H1 (cell line): Measurements from ENCODE around the gene TBCD. TPM values are rescaled to one million over a fixed set of nuclear protein-coding genes. Genes with fewer than 3 reads are reported as not detected.

ENCODE experiments used
- CTCF ChIA-PET: fragments of 300-600 bp; sonication (Branson Sonifier 250); formaldehyde crosslinking; loops from one replicate; lab custom pipeline; 2021; ENCODE audit not compliant: partially characterized antibody; lab: Charles Lee
- POLR2A ChIA-PET: fragments of 300-600 bp; sonication (Branson Sonifier 250); formaldehyde crosslinking; loops from one replicate; lab custom pipeline; 2021; ENCODE audit warnings: inconsistent platforms; ENCODE audit not compliant: partially characterized antibody; lab: Charles Lee
- DNase-seq, 2 experiments: peaks; one replicate each; pipeline versions ENCODE4 v3.0.0 to v3.0.0-alpha.2; 2010 to 2022; ENCODE audit warnings: low spot score in 2 of 2, low read depth in 1 of 2, mixed read lengths in 1 of 2
- FAIRE-seq: peaks from 2 replicates; lab custom pipeline; 2011; peaks lifted over from hg19 to GRCh38; lab: Jason Lieb, UNC
- H2AFZ ChIP-seq: 2 replicates; pipeline ENCODE4 v1.8.1; 2012; ENCODE audit warnings: low read length, inconsistent platforms
- H2AK5ac ChIP-seq: 2 replicates; pipeline ENCODE4 v1.6.1; 2013; ENCODE audit warnings: low read depth, low read length
- H2BK120ac ChIP-seq: replicated peaks from 2 replicates; pipeline ENCODE3; 2013; ENCODE audit warnings: low read depth, low read length, inconsistent platforms
- H2BK12ac ChIP-seq: 2 replicates; pipeline ENCODE4 v1.6.1; 2013; ENCODE audit warnings: low read depth, low read length
- H2BK15ac ChIP-seq: 2 replicates; pipeline ENCODE4 v1.6.1; 2013; ENCODE audit warnings: low read length
- H2BK20ac ChIP-seq: 2 replicates; pipeline ENCODE4 v1.6.1; 2013; ENCODE audit warnings: low read length
- H2BK5ac ChIP-seq: 2 replicates; pipeline ENCODE4 v1.6.1; 2013; ENCODE audit warnings: low read depth, low read length
- H3K14ac ChIP-seq: 2 replicates; pipeline ENCODE4 v1.6.1; 2013; ENCODE audit warnings: inconsistent platforms; ENCODE audit not compliant: insufficient read length
- H3K18ac ChIP-seq: 2 replicates; pipeline ENCODE4 v1.6.1; 2013; ENCODE audit warnings: low read length; ENCODE audit errors: extremely low read depth
- H3K23ac ChIP-seq: 2 replicates; pipeline ENCODE4 v1.6.1; 2013; ENCODE audit warnings: inconsistent platforms; ENCODE audit not compliant: insufficient read length
- H3K23me2 ChIP-seq: 2 replicates; pipeline ENCODE4 v1.6.1; 2013; ENCODE audit warnings: low read depth, low read length
- H3K27ac ChIP-seq: 2 replicates; pipeline ENCODE4 v1.6.1; 2011; ENCODE audit warnings: low read depth, low read length, inconsistent platforms
- H3K27me3 ChIP-seq, 4 experiments: replicated peaks in 1 of 4; 1 replicate in 1 of 4; 2 replicates in 3 of 4; pipeline versions ENCODE4 v1.6.1 to v1.8.1; 2011 to 2013; ENCODE audit warnings: low read length in 3 of 4, mild to moderate bottlenecking in 3 of 4, inconsistent platforms in 2 of 4, mixed read lengths in 2 of 4, moderate library complexity in 1 of 4; ENCODE audit not compliant: control insufficient read depth in 3 of 4, insufficient read depth in 3 of 4; ENCODE audit errors: extremely low read depth in 1 of 4
- H3K36me3 ChIP-seq, 4 experiments: 2 replicates each; pipeline versions ENCODE4 v1.6.1 to v1.8.1; 2011 to 2013; ENCODE audit warnings: mild to moderate bottlenecking in 4 of 4, low read length in 3 of 4, moderate library complexity in 2 of 4, control low read depth in 1 of 4, inconsistent platforms in 1 of 4; ENCODE audit not compliant: insufficient read depth in 4 of 4, control insufficient read depth in 2 of 4
- H3K4ac ChIP-seq: replicated peaks from 2 replicates; pipeline ENCODE3; 2013; ENCODE audit warnings: low read length, low read depth, mixed read lengths, inconsistent platforms; ENCODE audit not compliant: insufficient read length
- H3K4me1 ChIP-seq, 4 experiments: replicated peaks in 1 of 4; 1 replicate in 1 of 4; 2 replicates in 3 of 4; pipeline versions ENCODE4 v1.6.1 to v1.8.1; 2011 to 2013; ENCODE audit warnings: low read length in 3 of 4, inconsistent platforms in 2 of 4, mixed read lengths in 1 of 4; ENCODE audit not compliant: insufficient read depth in 4 of 4, control insufficient read depth in 3 of 4
- H3K4me2 ChIP-seq, 2 experiments: 2 replicates each; pipeline versions ENCODE4 v1.6.1 to v1.8.1; 2011 to 2013; ENCODE audit warnings: low read depth in 2 of 2, low read length in 2 of 2, control low read depth in 1 of 2, inconsistent platforms in 1 of 2, mild to moderate bottlenecking in 1 of 2; ENCODE audit not compliant: insufficient read depth in 1 of 2
- H3K4me3 ChIP-seq, 4 experiments: fragments of 200-600, 300-600 bp in 1 of 4; sonication (generic), shearing (Covaris generic), sonication (Bioruptor Twin) in 1 of 4; 2 replicates each; pipeline versions ENCODE4 v1.5.1 to v1.8.1; 2011 to 2016; ENCODE audit warnings: low read length in 4 of 4, low read depth in 3 of 4, control low read depth in 2 of 4, inconsistent platforms in 2 of 4, mild to moderate bottlenecking in 2 of 4, mixed read lengths in 1 of 4, moderate library complexity in 1 of 4; ENCODE audit not compliant: insufficient read depth in 2 of 4; ENCODE audit errors: extremely low read depth in 1 of 4
- H3K56ac ChIP-seq: replicated peaks from 2 replicates; pipeline ENCODE3; 2013; ENCODE audit warnings: low read depth, mild to moderate bottlenecking, mixed read lengths, low read length, inconsistent platforms; ENCODE audit not compliant: insufficient read length
- H3K79me1 ChIP-seq: 2 replicates; pipeline ENCODE4 v1.6.1; 2013; ENCODE audit warnings: low read depth, low read length, control low read depth
- H3K79me2 ChIP-seq, 2 experiments: 2 replicates each; pipeline versions ENCODE4 v1.6.1 to v1.8.1; 2012 to 2013; ENCODE audit warnings: low read length in 2 of 2, mild to moderate bottlenecking in 2 of 2, inconsistent platforms in 1 of 2; ENCODE audit not compliant: insufficient read depth in 2 of 2, control insufficient read depth in 1 of 2
- H3K9ac ChIP-seq, 4 experiments: replicated peaks in 1 of 4; 1 replicate in 1 of 4; 2 replicates in 3 of 4; pipeline versions ENCODE4 v1.6.1 to v1.8.1; 2011 to 2013; ENCODE audit warnings: low read depth in 3 of 4, low read length in 3 of 4, control low read depth in 2 of 4, mild to moderate bottlenecking in 2 of 4, moderate library complexity in 2 of 4, inconsistent platforms in 1 of 4; ENCODE audit errors: extremely low read depth in 1 of 4
- H3K9me3 ChIP-seq, 2 experiments: 2 replicates each; pipeline versions ENCODE4 v1.6.1 to v1.8.1; 2012 to 2013; ENCODE audit warnings: mild to moderate bottlenecking in 2 of 2, moderate library complexity in 2 of 2, control low read depth in 1 of 2, inconsistent platforms in 1 of 2, low read depth in 1 of 2, low read length in 1 of 2, mixed read lengths in 1 of 2; ENCODE audit not compliant: insufficient read depth in 2 of 2
- H4K20me1 ChIP-seq, 2 experiments: replicated peaks in 1 of 2; 2 replicates each; pipeline versions ENCODE3 to v1.8.1; 2011 to 2013; ENCODE audit warnings: inconsistent platforms in 2 of 2, low read length in 2 of 2, mild to moderate bottlenecking in 1 of 2; ENCODE audit not compliant: insufficient read depth in 2 of 2, control insufficient read depth in 1 of 2
- H4K5ac ChIP-seq: 2 replicates; pipeline ENCODE4 v1.6.1; 2013; ENCODE audit warnings: low read length, low read depth, mixed read lengths, inconsistent platforms; ENCODE audit not compliant: insufficient read length
- H4K8ac ChIP-seq: 2 replicates; pipeline ENCODE4 v1.8.0; 2013; ENCODE audit warnings: mild to moderate bottlenecking, moderate library complexity, low read length, inconsistent platforms; ENCODE audit not compliant: insufficient read depth; ENCODE audit errors: extremely low read depth
- H4K91ac ChIP-seq: replicated peaks from 2 replicates; pipeline ENCODE3; 2013; ENCODE audit warnings: low read length, mixed read lengths, inconsistent platforms; ENCODE audit not compliant: insufficient read length
- ATF3 ChIP-seq: IDR thresholded peaks from 2 replicates; pipeline ENCODE4 v1.6.1; 2011; ENCODE audit warnings: low read depth, mild to moderate bottlenecking, low read length; ENCODE audit not compliant: insufficient read depth
- BACH1 ChIP-seq: IDR thresholded peaks from 2 replicates; pipeline ENCODE4 v1.6.1; 2012; ENCODE audit warnings: low read length, improper control_type of control experiment
- BRCA1 ChIP-seq: IDR thresholded peaks from 2 replicates; pipeline ENCODE4 v1.6.1; 2012; ENCODE audit warnings: low read depth, low read length, improper control_type of control experiment
- CBX5 ChIP-seq: fragments of 300-800, 300-1000 bp; sonication (generic); IDR thresholded peaks from 2 replicates; pipeline ENCODE4 v1.7.1; 2016; ENCODE audit warnings: antibody characterized with exemption, low read length, low read depth
- CBX8 ChIP-seq: fragments of 300-800, 300-1000 bp; sonication (generic); IDR thresholded peaks from 2 replicates; pipeline ENCODE4 v1.7.1; 2016; ENCODE audit warnings: low read depth, low read length, borderline replicate concordance
- GABPA ChIP-seq: IDR thresholded peaks from 2 replicates; pipeline ENCODE4 v1.6.1; 2011; ENCODE audit warnings: mild to moderate bottlenecking, low read length, moderate library complexity, borderline replicate concordance; ENCODE audit not compliant: insufficient read depth
- HDAC2 ChIP-seq, 2 experiments: fragments of 300-600 bp in 1 of 2; sonication (generic) in 1 of 2; IDR thresholded peaks; 2 replicates each; pipeline ENCODE4 v1.6.1; 2011 to 2012; ENCODE audit warnings: low read depth in 2 of 2, low read length in 2 of 2, mild to moderate bottlenecking in 2 of 2, moderate library complexity in 2 of 2, borderline replicate concordance in 1 of 2, inconsistent platforms in 1 of 2
- SAP30 ChIP-seq: fragments of 300-600 bp; sonication (generic); IDR thresholded peaks from 2 replicates; pipeline ENCODE4 v1.7.1; 2012; ENCODE audit warnings: low read length, moderate library complexity, mild to moderate bottlenecking, inconsistent platforms; ENCODE audit not compliant: insufficient read depth, insufficient replicate concordance
- SIN3A ChIP-seq, 2 experiments: IDR thresholded peaks in 1 of 2; conservative IDR thresholded peaks in 1 of 2; 2 replicates each; pipeline ENCODE4 v1.6.1; 2011 to 2012; ENCODE audit warnings: low read length in 2 of 2, improper control_type of control experiment in 1 of 2, low read depth in 1 of 2, mild to moderate bottlenecking in 1 of 2
- SRF ChIP-seq: IDR thresholded peaks from 2 replicates; pipeline ENCODE4 v1.6.1; 2011; ENCODE audit warnings: mild to moderate bottlenecking, low read depth, low read length, moderate library complexity
- TEAD4 ChIP-seq: IDR thresholded peaks from 2 replicates; pipeline ENCODE4 v1.6.1; 2012; ENCODE audit warnings: low read depth, low read length, inconsistent platforms, mixed read lengths
- WGBS, 2 experiments: shearing (Covaris generic) in 1 of 2; methylation state at CpG; one replicate each; pipeline versions ENCODE4 v1.1.6 to v1.1.7; 2013 to 2015; ENCODE audit warnings: low lambda C conversion rate in 2 of 2, mixed read lengths in 2 of 2, inconsistent platforms in 1 of 2, low coverage in 1 of 2, missing lambda C conversion rate in 1 of 2; ENCODE audit not compliant: insufficient replicate concordance in 2 of 2, insufficient coverage in 1 of 2, insufficient read length in 1 of 2; ENCODE audit errors: extremely low coverage in 1 of 2, missing lambda C conversion rate in 1 of 2; 5-methylcytosine and 5-hydroxymethylcytosine counted together
- polyA plus RNA-seq, 7 experiments: library from polyadenylated mRNA; depleted of rRNA in 3 of 7; stranded (reverse) in 5 of 7; unstranded in 2 of 7; fragments of >200 nt in 5 of 7; fragments of 200-250 nt in 2 of 7; gene quantifications; 1 replicate in 5 of 7; 2 replicates in 1 of 7; 4 replicates in 1 of 7; pipeline versions ENCODE4 v1.2.1 to v1.2.3, GENCODE V29; 2011 to 2013; ENCODE audit warnings: missing spikeins in 2 of 7, mixed read lengths in 2 of 7
- total RNA-seq: library from RNA; stranded (reverse); fragmentation: NEBNext Ultra II Directional; extraction: Animal tissue kit (Norgen Biotek cat#: 25700); gene quantifications from 2 replicates; pipeline ENCODE4 v1.2.1, GENCODE V29; 2021

The TBCD gene
- total and polyA plus RNA-seq, 2 of the 8 experiments (the other 6 are each of a cell fraction or from before 2014, with no cell fraction given): 118 to 162 TPM

- no peaks in the 10 kb centered on the region; the same call in 1 of the 2 replicates for H3K79me1 ChIP-seq
- no peaks in the 10 kb centered on the region for H3K79me2 ChIP-seq
- H4K20me1 ChIP-seq: peaks cover 0 to 8% of the 10 kb centered on the region in 2 experiments
- H3K56ac ChIP-seq: no peak overlapping the region
- no peak overlapping the region for H4K8ac ChIP-seq
- H2BK15ac ChIP-seq: no peak overlapping the region
- no peaks in the 10 kb centered on the region for H3K9me3 ChIP-seq
- H2BK5ac ChIP-seq: no peak overlapping the region
- no peak overlapping the region for H3K4me2 ChIP-seq
- no peak overlapping the region for H2BK12ac ChIP-seq
- no peaks in the 10 kb centered on the region for H3K4me1 ChIP-seq
- H3K23ac ChIP-seq: no peak overlapping the region
- H4K5ac ChIP-seq: no peak overlapping the region
- no peak overlapping the region for H2BK20ac ChIP-seq
- ChIA-PET CTCF (interaction anchor here (0.7 to 2.9 kb wide), 5 partner anchors 11 to 148 kb away, joined by 3 to 12 read pairs (median 5); no protein-coding TSS in a partner anchor), POLR2A (no interaction called here)
- no peak overlapping the region for H4K91ac ChIP-seq
- no peak overlapping the region for H3K4me3 ChIP-seq
- no peaks in the 10 kb centered on the region for H3K23me2 ChIP-seq
- H3K27ac ChIP-seq: no peak overlapping the region
- no peak overlapping the region for H3K9ac ChIP-seq
- H3K4ac ChIP-seq: no peak overlapping the region
- no peak overlapping the region for H3K14ac ChIP-seq
- no peak for DNase-seq
- peaks cover 7 to 57% (median 39%) of the 10 kb centered on the region in 4 experiments; a peak in 6 of 8 replicates for H3K36me3 ChIP-seq
- no peak overlapping the region for H3K18ac ChIP-seq
- no peak overlapping the region for H2AK5ac ChIP-seq
- WGBS, 2 experiments: 96% methylated on average over 56 of the region's 56 CpGs; no CpG with 5 or more reads in 1 of the 2 experiments
- no peak for FAIRE-seq
- no peaks in the 10 kb centered on the region for H3K27me3 ChIP-seq
- no peak overlapping the region for H2BK120ac ChIP-seq
- H2AFZ ChIP-seq: no peak overlapping the region
- no peak for TF ChIP-seq BACH1
- TF ChIP-seq SIN3A (conservative IDR thresholded peaks at IDR 0.05 in 1 of 2, IDR thresholded peaks at IDR 0.05 in 1 of 2; ENCODE audit: low read depth in 1 of 2, low read length in 2 of 2): no peak
- no peak for TF ChIP-seq CBX8
- TF ChIP-seq TEAD4: no peak
- no peak for TF ChIP-seq SRF
- TF ChIP-seq HDAC2 (IDR thresholded peaks at IDR 0.05; ENCODE audit: borderline replicate concordance in 1 of 2, low read depth in 2 of 2, low read length in 2 of 2): no peak
- no peak for TF ChIP-seq ATF3
- no peak for TF ChIP-seq BRCA1
- TF ChIP-seq CBX5: no peak
- TF ChIP-seq SAP30: no peak
- no peak for TF ChIP-seq GABPA
Measured at GRCh38 chr17:82930043-82930923, 178.4 kb downstream of the TBCD start.
